Neural crest cell (in vitro differentiated cells): ENCODE results near the gene MARVELD3. TPM values are rescaled to one million over a fixed set of nuclear protein-coding genes. Genes with fewer than 3 reads are reported as not detected.
"Not testable (repeated sequence)": the region's sequence is repeated elsewhere in the genome, so short reads cannot be mapped to it uniquely, and the experiment has no call there.

Experiments
- DNase-seq: peaks from one replicate; pipeline ENCODE4 v3.0.0; 2021; ENCODE audit warnings: low read depth, mixed read lengths, low spot score
- H3K27ac Mint-ChIP-seq: one replicate; pipeline ENCODE4 v1.8.0; 2021; ENCODE audit warnings: mild to moderate bottlenecking, mixed read lengths; ENCODE audit not compliant: unreplicated experiment
- H3K27me3 Mint-ChIP-seq: 2 replicates; pipeline ENCODE4 v1.8.0; 2021; ENCODE audit warnings: low read depth, mild to moderate bottlenecking, mixed read lengths
- H3K36me3 Mint-ChIP-seq: 2 replicates; pipeline ENCODE4 v1.8.0; 2021; ENCODE audit warnings: low read depth, mild to moderate bottlenecking, mixed read lengths
- H3K4me1 Mint-ChIP-seq: 2 replicates; pipeline ENCODE4 v1.8.0; 2021; ENCODE audit warnings: mixed read lengths
- H3K4me3 Mint-ChIP-seq: one replicate; pipeline ENCODE4 v1.8.0; 2021; ENCODE audit warnings: mild to moderate bottlenecking, mixed read lengths
- H3K9me3 Mint-ChIP-seq: 2 replicates; pipeline ENCODE4 v1.8.0; 2021; ENCODE audit warnings: mixed read lengths
- CTCF ChIP-seq: fragments of 200-600 bp; sonication (generic); conservative IDR thresholded peaks from 2 replicates; pipeline ENCODE4 v1.5.0; 2021; ENCODE audit warnings: antibody characterized with exemption, mild to moderate bottlenecking
- total RNA-seq: library from RNA; stranded (reverse); gene quantifications from 2 replicates; pipeline ENCODE4 v1.2.1, GENCODE V29; 2021

The MARVELD3 gene
- total RNA-seq, 1 donor from 2014 or later, result not detected

GRCh38 chr16:71600822-71601221 is 25.2 kb upstream of the MARVELD3 start:
- Mint-ChIP-seq H3K4me1 (no peaks in the 10 kb centered on the region), H3K4me3 (no peak overlapping the region), H3K27ac (no peak overlapping the region), H3K9me3 (peaks cover 3% of the 10 kb centered on the region), H3K27me3 (peaks cover 37% of the 10 kb centered on the region), H3K36me3 (no peaks in the 10 kb centered on the region)
- TF ChIP-seq CTCF, result no peak
- no peak for DNase-seq

GRCh38 chr16:71609066-71609465 is 16.9 kb upstream of the MARVELD3 start:
- no peak for DNase-seq
- no peaks in the 10 kb centered on the region for H3K9me3 Mint-ChIP-seq
- H3K4me3 Mint-ChIP-seq, result no peak overlapping the region
- no peaks in the 10 kb centered on the region for H3K36me3 Mint-ChIP-seq
- H3K4me1 Mint-ChIP-seq, result peaks cover 5% of the 10 kb centered on the region
- H3K27ac Mint-ChIP-seq, result no peak overlapping the region
- H3K27me3 Mint-ChIP-seq, result peaks cover 54% of the 10 kb centered on the region
- TF ChIP-seq CTCF, result no peak

- DNase-seq, result no peak
- no peak overlapping the region for H3K4me3 Mint-ChIP-seq
- peaks cover 61% of the 10 kb centered on the region for H3K27me3 Mint-ChIP-seq
- no peak for TF ChIP-seq CTCF
- no peaks in the 10 kb centered on the region for H3K36me3 Mint-ChIP-seq
- H3K4me1 Mint-ChIP-seq, result peaks cover 5% of the 10 kb centered on the region
- H3K27ac Mint-ChIP-seq, result no peak overlapping the region
- no peaks in the 10 kb centered on the region for H3K9me3 Mint-ChIP-seq
Measured at GRCh38 chr16:71610447-71610846, 15.5 kb upstream of the MARVELD3 start.

- no peaks in the 10 kb centered on the region for H3K9me3 Mint-ChIP-seq
- H3K27ac Mint-ChIP-seq, result no peak overlapping the region
- DNase-seq, result peak; percentile 91
- H3K36me3 Mint-ChIP-seq, result no peaks in the 10 kb centered on the region
- H3K27me3 Mint-ChIP-seq, result peaks cover 61% of the 10 kb centered on the region
- peak; percentile 98 for TF ChIP-seq CTCF
- H3K4me1 Mint-ChIP-seq, result peaks cover 5% of the 10 kb centered on the region
- no peak overlapping the region for H3K4me3 Mint-ChIP-seq
Measured at GRCh38 chr16:71610936-71611871, 14.8 kb upstream of the MARVELD3 start.

GRCh38 chr16:71614956-71615355 is 11.0 kb upstream of the MARVELD3 start:
- H3K36me3 Mint-ChIP-seq, DNase-seq, H3K9me3 Mint-ChIP-seq, H3K4me3 Mint-ChIP-seq, H3K27ac Mint-ChIP-seq, H3K4me1 Mint-ChIP-seq: not testable (repeated sequence)
- H3K27me3 Mint-ChIP-seq, result peaks cover 56% of the 10 kb centered on the region

GRCh38 chr16:71618429-71618828 is 7.6 kb upstream of the MARVELD3 start:
- no peak for TF ChIP-seq CTCF
- no peaks in the 10 kb centered on the region for H3K36me3 Mint-ChIP-seq
- no peaks in the 10 kb centered on the region for H3K4me1 Mint-ChIP-seq
- H3K27me3 Mint-ChIP-seq, result peaks cover 42% of the 10 kb centered on the region
- no peak overlapping the region for H3K27ac Mint-ChIP-seq
- no peak overlapping the region for H3K4me3 Mint-ChIP-seq
- no peaks in the 10 kb centered on the region for H3K9me3 Mint-ChIP-seq
- no peak for DNase-seq
